ENCODE results near the gene DMXL2. TPM values are rescaled to one million over a fixed set of nuclear protein-coding genes. Genes with fewer than 3 reads are reported as not detected.
"Not testable (repeated sequence)": the region's sequence is repeated elsewhere in the genome, so short reads cannot be mapped to it uniquely, and the experiment has no call there.

DMXL2 gene
- total RNA-seq, 6 experiments from 2014 or later: 10.1 to 12.5 (median 10.7) TPM

- no peak for DNase-seq
Observed at GRCh38 chr15:51575775-51576174, 46.8 kb downstream of the DMXL2 start.

DNA sequence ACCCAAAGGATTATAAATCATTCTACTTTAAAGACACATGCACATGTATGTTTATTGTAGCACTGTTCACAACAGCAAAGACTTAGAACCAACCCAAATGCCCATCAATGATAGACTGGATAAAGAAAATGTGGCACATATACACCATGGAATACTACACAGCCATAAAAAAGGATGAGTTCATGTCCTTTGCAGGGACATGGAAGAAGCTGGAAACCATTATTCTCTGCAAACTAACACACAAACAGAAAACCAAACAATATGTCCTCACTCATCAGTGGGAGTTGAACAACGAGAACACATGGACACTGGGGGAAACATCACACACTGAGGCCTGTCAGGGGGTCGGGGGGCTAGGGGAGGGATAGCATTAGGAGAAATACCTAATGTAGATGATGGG, 49.2 kb downstream of the DMXL2 start:
- peaks cover 11% of the 10 kb centered on the region; the same call in 1 of the 2 replicates for H3K4me1 Mint-ChIP-seq (ENCODE audit: low read depth)
- not testable (repeated sequence) for DNase-seq; H3K27ac Mint-ChIP-seq; H3K36me3 Mint-ChIP-seq (ENCODE audit: low read depth); H3K27me3 Mint-ChIP-seq (ENCODE audit: insufficient read depth); H3K4me3 Mint-ChIP-seq; H3K9me3 Mint-ChIP-seq

More at GRCh38 chr15:51575775-51576174, 46.8 kb downstream of the DMXL2 start:
- Mint-ChIP-seq H3K36me3 (ENCODE audit: low read depth) (no peaks in the 10 kb centered on the region), H3K4me1 (ENCODE audit: low read depth) (peaks cover 11% of the 10 kb centered on the region; the same call in 1 of the 2 replicates), H3K4me3 (no peak overlapping the region), H3K27ac (no peak overlapping the region), H3K27me3 (ENCODE audit: insufficient read depth) (no peaks in the 10 kb centered on the region), H3K9me3 (no peaks in the 10 kb centered on the region)
- TF ChIP-seq, protein P1, sequence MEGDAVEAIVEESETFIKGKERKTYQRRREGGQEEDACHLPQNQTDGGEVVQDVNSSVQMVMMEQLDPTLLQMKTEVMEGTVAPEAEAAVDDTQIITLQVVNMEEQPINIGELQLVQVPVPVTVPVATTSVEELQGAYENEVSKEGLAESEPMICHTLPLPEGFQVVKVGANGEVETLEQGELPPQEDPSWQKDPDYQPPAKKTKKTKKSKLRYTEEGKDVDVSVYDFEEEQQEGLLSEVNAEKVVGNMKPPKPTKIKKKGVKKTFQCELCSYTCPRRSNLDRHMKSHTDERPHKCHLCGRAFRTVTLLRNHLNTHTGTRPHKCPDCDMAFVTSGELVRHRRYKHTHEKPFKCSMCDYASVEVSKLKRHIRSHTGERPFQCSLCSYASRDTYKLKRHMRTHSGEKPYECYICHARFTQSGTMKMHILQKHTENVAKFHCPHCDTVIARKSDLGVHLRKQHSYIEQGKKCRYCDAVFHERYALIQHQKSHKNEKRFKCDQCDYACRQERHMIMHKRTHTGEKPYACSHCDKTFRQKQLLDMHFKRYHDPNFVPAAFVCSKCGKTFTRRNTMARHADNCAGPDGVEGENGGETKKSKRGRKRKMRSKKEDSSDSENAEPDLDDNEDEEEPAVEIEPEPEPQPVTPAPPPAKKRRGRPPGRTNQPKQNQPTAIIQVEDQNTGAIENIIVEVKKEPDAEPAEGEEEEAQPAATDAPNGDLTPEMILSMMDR (IDR thresholded peaks at IDR 0.05): no peak

DNA sequence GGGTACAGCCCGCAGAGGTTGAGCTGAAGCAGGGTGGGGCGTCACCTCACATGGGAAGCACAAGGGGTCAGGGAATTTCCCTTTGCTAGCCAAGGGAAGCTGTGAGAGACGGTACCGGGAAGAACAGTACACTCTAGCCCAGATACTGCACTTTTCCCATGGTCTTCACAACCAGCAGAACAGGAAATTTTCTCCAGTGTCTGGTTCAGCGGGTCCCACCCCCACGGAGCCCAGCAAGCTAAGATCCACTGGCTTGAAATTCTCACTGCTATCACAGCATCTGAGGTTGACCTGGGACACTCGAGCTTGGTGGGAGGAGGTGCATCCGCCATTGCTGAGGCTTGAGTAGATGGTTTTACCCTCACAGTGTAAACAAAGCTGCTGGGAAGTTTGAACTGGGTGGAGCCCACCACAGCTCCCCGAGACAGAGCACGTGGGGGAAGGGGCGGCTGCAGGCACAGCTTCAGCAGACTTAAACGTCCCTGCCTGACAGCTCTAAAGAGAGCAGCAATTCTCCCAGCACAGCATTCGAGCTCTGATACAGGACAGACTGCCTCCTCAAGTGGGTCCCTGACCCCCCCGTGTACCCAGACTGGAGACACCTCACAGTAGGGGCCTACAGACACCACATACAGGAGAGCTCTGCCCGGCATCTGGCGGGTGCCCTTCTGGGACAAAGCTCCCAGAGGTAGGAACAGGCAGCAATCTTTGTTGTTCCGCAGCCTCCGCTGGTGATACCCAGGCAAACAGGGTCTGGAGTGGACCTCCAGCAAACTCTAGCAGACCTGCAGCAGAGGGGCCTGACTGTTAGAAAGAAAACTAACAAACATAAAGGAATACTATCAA, 53.4 kb downstream of the DMXL2 start:
- H3K4me1 Mint-ChIP-seq (ENCODE audit: low read depth); DNase-seq; H3K4me3 Mint-ChIP-seq; H3K36me3 Mint-ChIP-seq (ENCODE audit: low read depth); H3K27me3 Mint-ChIP-seq (ENCODE audit: insufficient read depth); H3K27ac Mint-ChIP-seq; H3K9me3 Mint-ChIP-seq: not testable (repeated sequence)

DNA sequence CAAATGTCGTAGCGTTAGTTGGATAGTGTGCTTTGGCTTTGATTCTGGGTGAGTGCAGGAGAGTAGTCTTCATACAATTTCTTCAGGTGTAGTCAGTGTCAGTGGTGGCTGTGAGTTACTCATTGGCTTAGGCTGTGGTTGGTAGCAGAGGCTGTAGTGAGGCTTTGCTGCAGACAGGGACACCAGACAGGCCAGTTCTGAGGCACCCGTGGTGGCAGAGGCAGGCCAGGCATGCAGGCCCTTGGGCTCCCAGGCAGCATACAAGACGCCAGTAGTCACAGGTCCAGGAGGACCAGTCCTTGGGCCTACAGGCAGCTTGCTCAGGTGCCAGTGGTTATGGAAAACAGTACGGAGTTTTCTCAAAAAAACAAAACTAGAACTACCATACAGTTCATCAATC, 61.3 kb downstream of the DMXL2 start:
- Mint-ChIP-seq H3K9me3 (no peaks in the 10 kb centered on the region), H3K27me3 (ENCODE audit: insufficient read depth) (no peaks in the 10 kb centered on the region), H3K36me3 (ENCODE audit: low read depth) (no peaks in the 10 kb centered on the region), H3K4me1 (ENCODE audit: low read depth) (no peaks in the 10 kb centered on the region), H3K27ac (no peak overlapping the region), H3K4me3 (no peak overlapping the region)
- TF ChIP-seq, protein P1 (IDR thresholded peaks at IDR 0.05): no peak
- DNase-seq: no peak

- TF ChIP-seq, protein P1 (IDR thresholded peaks at IDR 0.05): no peak
- no peak overlapping the region for H3K27ac Mint-ChIP-seq
- no peak for DNase-seq
- no peaks in the 10 kb centered on the region for H3K4me1 Mint-ChIP-seq (ENCODE audit: low read depth)
- H3K27me3 Mint-ChIP-seq (ENCODE audit: insufficient read depth): no peaks in the 10 kb centered on the region
- H3K4me3 Mint-ChIP-seq: no peak overlapping the region
- H3K9me3 Mint-ChIP-seq: no peaks in the 10 kb centered on the region
- no peaks in the 10 kb centered on the region for H3K36me3 Mint-ChIP-seq (ENCODE audit: low read depth)
Observed at GRCh38 chr15:51558876-51559275, 63.7 kb downstream of the DMXL2 start.

DNA sequence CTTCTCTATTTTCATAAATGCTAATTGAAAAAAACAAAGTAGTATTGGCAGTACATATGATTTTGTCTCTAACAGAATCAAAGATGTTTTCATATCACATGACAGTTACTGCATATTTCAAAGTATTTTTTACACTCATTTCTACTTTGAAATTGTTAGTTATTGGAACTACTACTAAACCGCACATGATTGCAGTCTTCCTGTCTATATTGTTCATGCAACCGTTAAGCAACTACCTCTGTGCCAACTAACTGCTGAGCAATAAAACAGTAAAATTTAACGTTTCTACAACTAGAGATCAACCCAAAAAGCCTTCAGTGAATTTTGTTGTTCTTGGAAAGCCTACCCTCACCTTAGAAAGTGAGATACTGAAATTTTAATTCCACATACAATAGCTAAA, 64.2 kb downstream of the DMXL2 start:
- no peak for DNase-seq
- no peak overlapping the region for H3K4me3 Mint-ChIP-seq

More for the DNA sequence above, 64.2 kb downstream of the DMXL2 start:
- H3K4me1 Mint-ChIP-seq (ENCODE audit: low read depth): no peaks in the 10 kb centered on the region
- no peaks in the 10 kb centered on the region for H3K9me3 Mint-ChIP-seq
- no peaks in the 10 kb centered on the region for H3K27me3 Mint-ChIP-seq (ENCODE audit: insufficient read depth)
- TF ChIP-seq, protein P1 (IDR thresholded peaks at IDR 0.05): no peak
- no peaks in the 10 kb centered on the region for H3K36me3 Mint-ChIP-seq (ENCODE audit: low read depth)
- no peak overlapping the region for H3K27ac Mint-ChIP-seq
